CD4-positive, alpha-beta T cell treated with Interleukin-17A for 1 hour (primary cell): ENCODE results near the gene ZNF595.
A peak's percentile ranks its signal among the peaks of the same experiment; 100 is the strongest.
"Not testable (repeated sequence)": the region's sequence is repeated elsewhere in the genome, so short reads cannot be mapped to it uniquely, and the experiment has no call there.

ENCODE experiments used
- DNase-seq: peaks from one replicate; pipeline ENCODE4 v3.0.0-alpha.2; 2020

The ZNF595 gene

GRCh38 chr4:52804-53479 lies at the start of gene ZNF595:
TSS of gene ZNF595 (plus strand) at chr4:53321. CDS start at chr4:53489, 168 bp downstream.
- DNase-seq, result peak; percentile 23

GRCh38 chr4:9937-10870 lies 42.9 kb upstream of the ZNF595 start:
- DNase-seq, result peak; percentile 5

- not testable (repeated sequence) for DNase-seq
Measured at GRCh38 chr4:11095-11815, 41.9 kb upstream of the ZNF595 start.

DNA sequence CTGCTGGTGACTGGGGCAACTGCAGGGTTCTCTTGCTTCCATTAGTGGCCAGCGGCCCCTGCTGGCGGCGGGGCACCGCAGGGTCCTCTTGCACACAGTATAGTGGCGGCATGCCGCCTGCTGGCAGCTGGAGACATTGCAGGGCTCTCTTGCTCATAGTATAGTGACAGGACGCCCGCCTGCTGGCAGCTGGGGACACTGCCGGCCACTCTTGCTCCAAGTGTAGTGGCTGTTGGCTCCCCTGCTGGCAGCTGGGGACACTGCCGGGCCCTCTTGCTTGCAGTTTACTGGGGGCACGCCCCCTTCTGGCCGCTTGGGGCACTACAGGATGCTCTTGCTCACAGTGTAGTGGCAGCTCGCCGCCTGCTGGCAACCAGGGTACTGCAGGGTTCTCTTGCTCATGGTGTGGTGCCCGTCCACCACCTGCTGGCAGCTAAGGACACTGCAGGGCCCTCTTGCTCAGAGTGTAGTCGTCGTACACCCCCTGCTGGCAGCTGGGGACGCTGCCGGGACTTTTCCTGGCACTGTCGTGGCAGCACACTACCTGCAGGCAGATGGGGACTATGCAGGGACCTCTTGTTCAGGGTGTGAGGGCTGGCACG lies 41.2 kb upstream of the ZNF595 start:
- peak; percentile 20 for DNase-seq

DNA sequence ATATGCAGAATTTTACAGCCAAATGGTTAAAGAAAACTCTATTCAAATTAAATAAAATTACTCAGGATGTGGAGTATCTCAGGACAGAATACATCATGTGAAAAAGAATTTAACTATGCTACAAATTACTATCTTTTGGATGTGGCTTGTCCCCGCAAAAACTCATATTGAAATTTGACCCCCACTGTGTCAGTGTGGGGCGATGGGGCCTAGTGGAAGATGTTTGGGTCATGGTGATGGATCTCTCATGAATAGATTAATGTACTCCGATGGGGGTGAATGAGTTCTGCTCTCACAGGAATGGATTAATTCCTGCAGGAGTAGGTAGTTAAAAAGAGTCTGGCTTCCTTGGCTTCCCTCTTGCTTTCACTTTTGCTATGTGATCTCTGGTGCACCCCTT lies 35.0 kb upstream of the ZNF595 start:
- DNase-seq, result not testable (repeated sequence)

- not testable (repeated sequence) for DNase-seq
Measured at GRCh38 chr4:18589-18988, 34.5 kb upstream of the ZNF595 start.

DNA sequence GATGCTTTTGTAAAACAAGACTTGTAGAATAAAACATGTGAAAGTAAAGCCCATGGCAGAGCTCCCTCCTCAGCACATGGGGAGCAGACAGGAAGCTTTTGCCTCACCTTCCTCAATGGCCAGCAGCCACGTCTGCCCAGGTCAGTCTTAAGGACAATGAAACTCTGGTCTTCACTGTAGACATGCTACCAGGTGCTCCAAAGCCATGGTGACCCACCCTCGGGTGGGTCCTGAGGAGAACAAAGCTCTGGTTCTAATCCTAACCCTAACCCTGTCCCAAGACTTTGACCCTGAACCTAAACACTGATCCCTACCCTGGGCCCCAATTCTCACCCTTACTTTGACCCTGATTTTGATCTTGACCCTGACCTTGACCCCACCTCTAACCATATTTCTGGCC lies 30.2 kb upstream of the ZNF595 start:
- not testable (repeated sequence) for DNase-seq

DNA sequence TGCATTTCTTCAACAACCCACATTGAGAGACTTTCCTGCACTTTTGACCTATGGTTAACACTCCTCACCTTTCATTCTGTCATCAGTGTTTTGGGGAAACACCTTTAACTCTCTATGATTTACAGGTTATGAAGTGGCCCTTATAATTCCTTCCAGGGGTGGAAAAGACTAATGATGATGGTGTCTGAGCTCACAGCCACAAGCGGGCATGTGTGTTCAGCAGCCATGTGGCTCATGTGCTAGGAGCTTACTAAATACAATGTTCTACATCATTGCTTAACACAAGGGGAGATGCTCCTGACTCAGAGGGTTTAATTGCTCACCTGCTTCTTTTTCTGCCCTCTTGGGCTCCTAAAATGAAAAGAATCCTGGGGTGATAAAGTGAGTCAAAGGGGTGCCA lies 28.8 kb upstream of the ZNF595 start:
- not testable (repeated sequence) for DNase-seq

GRCh38 chr4:27501-27900 lies 25.6 kb upstream of the ZNF595 start:
- not testable (repeated sequence) for DNase-seq

DNA sequence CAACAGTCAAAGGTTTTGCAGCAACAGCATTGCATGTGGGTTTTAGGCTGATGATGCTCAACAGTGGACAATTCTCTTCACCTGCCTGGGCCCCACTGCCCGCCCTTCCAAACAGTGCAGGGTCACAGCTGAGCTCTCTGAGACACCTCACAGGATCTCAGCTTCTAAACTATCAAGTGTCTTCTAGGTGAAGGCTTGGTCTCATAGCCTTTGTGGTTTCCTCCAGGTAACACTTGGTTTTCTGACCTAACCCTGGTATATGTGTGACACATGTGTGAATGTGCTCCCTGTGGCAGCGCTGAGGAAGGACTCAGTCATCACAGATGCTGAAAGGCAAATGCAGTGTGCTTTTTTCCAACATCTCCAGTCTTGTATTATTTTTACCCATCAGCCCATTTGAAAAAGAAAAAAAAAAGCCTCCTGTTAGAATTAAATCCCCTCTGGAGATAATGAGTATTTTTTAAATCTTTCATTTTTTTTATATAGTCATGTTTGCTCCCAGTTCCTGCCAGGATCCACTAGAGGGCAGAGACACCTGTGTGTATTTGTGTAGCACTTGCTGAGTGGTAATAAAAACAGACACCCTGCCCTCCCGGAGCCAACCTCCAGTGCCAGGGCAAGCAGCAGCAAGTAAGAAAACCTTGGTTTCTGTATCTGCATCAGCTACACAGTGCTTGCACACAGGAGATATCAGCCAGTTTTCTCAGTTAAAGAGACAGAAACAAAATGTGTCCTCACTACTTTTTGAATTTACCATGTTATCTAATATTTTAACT lies 24.2 kb upstream of the ZNF595 start:
- peak; percentile 40 for DNase-seq

DNA sequence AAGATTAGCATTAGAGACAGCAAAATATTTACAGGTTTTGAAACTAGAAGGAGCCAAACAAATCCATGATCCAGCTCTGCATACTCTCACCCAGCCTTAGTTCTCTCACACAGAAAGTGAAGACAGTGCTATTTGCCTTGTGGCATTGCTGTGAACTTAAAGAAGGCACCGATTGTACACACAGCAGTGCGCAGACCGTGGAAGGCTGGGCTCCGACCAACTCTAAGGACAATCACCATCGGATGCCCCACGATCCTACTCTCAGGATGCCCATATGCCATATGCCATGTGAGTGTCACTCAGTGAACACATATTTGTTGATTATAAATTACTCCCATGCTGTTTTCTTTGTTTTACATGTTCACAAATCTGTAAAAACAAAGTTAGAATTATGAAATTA lies 19.8 kb upstream of the ZNF595 start:
- DNase-seq, result not testable (repeated sequence)

GRCh38 chr4:36559-37415 lies 16.3 kb upstream of the ZNF595 start:
- DNase-seq, result not testable (repeated sequence)

DNA sequence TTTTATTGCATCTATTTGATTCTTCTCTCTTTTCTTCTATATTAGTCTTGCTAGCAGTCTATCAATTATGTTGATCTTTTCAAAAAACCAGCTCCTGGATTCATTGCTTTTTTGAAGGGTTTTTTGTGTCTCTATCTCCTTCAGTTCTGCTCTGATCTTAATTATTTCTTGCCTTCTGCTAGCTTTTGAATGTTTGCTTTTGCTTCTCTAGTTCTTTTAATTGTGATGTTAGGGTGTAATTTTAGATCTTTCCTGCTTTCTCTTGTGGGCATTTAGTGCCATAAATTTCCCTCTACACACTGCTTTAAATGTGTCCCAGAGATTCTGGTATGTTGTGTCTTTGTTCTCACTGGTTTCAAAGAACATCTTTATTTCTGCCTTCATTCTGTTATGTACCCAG lies 14.9 kb upstream of the ZNF595 start:
- not testable (repeated sequence) for DNase-seq

DNA sequence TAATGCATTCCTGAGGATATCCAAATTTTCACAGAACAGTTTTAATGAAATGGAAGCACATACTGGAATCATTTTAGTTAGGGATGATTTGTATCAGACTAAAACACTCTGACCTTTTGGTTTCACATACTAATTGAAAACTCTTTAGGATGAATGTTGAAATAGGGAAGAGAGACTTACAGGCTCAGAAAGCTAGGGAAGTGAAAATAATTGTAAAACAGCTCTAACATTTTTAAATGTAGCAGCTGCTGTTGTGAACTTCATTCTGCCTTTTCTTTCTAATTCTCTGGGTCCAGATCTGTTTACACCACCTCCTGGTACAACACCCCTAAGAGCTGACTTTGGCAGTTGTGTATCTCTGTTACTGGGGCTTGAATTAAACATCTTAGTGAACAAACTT lies 9.7 kb upstream of the ZNF595 start:
- DNase-seq, result not testable (repeated sequence)

GRCh38 chr4:51253-51652 lies 1.9 kb upstream of the ZNF595 start:
- DNase-seq, result not testable (repeated sequence)

DNA sequence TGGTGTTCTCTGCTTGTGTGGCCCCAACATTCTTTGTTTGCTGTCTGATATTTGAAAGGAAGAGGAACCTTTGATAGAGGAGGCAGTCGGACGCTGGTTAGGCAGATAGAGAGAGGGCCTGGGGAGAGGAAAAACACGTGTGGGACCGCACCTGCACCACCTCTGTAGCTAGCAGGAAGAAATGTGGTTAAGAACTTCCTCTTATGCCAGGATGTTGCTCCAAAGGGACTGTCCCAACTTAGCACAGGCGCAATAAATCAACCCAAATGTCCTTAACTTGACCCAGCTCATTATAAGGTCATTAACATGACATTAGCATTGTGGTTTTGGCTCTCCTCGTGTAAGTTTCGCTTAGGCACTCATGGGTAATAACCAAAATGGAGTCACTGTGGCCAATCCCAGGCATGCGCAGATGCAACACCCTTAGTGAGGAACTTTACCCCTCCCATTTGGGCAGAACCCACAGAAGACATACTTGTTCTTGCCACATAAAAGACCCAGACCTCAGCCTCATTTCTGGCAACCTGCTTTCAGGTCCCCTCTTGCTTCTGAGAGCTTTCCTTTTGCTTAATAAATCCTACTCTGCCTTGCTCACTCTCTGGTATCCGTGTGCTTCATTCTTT lies 1.4 kb upstream of the ZNF595 start:
- peak; percentile 48 for DNase-seq

DNA sequence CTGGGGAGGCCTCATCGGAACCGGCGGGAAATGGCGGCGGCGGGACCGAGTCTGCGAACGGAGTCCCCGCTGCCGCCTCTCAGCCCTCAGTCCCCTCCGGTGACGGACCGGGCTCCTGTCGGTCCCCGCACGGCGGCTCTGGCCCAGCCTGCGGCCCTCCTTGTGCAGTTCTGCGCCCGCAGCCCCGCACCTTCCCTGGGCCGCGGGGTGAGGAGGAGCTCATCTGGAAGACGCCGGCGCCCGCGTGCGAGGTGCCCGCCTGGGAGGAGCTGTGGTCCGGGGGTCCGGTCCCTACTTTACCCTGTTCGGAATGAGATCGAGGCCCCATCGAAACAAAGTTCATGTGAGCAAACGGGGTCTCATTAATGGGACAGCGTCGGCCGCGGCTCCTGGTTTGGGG lies 400 bp downstream of the ZNF595 start:
- DNase-seq, result not testable (repeated sequence)

GRCh38 chr4:64733-65132 lies 11.6 kb downstream of the ZNF595 start:
- not testable (repeated sequence) for DNase-seq

DNA sequence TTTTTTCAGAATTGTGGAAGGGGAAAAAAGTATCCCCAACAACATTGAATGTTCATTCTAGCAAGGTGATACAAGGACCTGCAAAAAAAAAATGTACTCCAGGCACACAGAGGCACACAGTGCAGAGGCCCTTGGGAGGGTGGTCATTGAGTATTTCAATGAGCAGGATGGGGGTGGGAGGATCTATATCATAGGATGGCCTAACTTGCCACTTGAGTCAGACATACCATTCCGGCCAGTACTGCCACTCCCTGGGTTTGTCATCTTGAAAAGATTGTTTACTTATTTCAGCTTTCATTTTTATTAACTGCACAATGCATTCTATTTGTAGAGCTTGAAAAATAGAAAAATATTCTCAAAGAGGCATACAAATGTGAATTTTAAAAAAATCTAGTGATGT lies 18.7 kb downstream of the ZNF595 start:
- no peak for DNase-seq

- DNase-seq, result no peak
Measured at GRCh38 chr4:85951-86350, 32.8 kb downstream of the ZNF595 start.
